Measurements from ENCODE around the gene CS.

- TF ChIP-seq EP300 (IDR thresholded peaks at IDR 0.05; ENCODE audit: borderline replicate concordance) (0 out of 2 replicates have a peak, but pooled peaks have one; percentile 30), YY1 (IDR thresholded peaks at IDR 0.05; ENCODE audit: low read depth) (peak; percentile 67; the same call in 1 of the 2 replicates), EGR1 (IDR thresholded peaks at IDR 0.05) (no peak), CEBPB (IDR thresholded peaks at IDR 0.05) (peak; percentile 2; the same call in 1 of the 2 replicates), REST (IDR thresholded peaks at IDR 0.05; ENCODE audit: low read depth) (no peak), TAF1 (IDR thresholded peaks at IDR 0.05; ENCODE audit: low read depth) (peak; percentile 79), CREB1 (IDR thresholded peaks at IDR 0.05; ENCODE audit: low read depth) (peak; percentile 78; the same call in 1 of the 2 replicates), RAD21 (IDR thresholded peaks at IDR 0.05; ENCODE audit: low read depth) (no peak)
Observed at GRCh38 chr12:56221757-56222530, 78.2 kb downstream of the CS start, which contains the start of gene RNF41.

Data from Ishikawa (cell line).